ENCODE results near the gene JAKMIP2.

GRCh38 chr5:147554261-147554817 lies 228.2 kb downstream of the JAKMIP2 start:
- no peak for TF ChIP-seq CTCF (IDR thresholded peaks at IDR 0.05)
- no peak for TF ChIP-seq POLR2A (IDR thresholded peaks at IDR 0.05)
